DOHH2 (cell line): ENCODE results near the gene SMC3.

Source experiments
- H3F3A ChIP-seq: fragments of 200-600 bp; sonication (generic), shearing (Covaris generic); 2 replicates; pipeline ENCODE4 v1.6.0; 2016; ENCODE audit warnings: antibody characterized with exemption, mild to moderate bottlenecking; ENCODE audit not compliant: control insufficient read depth, insufficient read depth
- H3K27ac ChIP-seq: fragments of 200-600 bp; sonication (generic); 2 replicates; pipeline ENCODE4 v1.5.1; 2014; ENCODE audit warnings: low read depth, mild to moderate bottlenecking, low read length, moderate library complexity
- H3K27me3 ChIP-seq: fragments of 200-600 bp; sonication (generic); 2 replicates; pipeline ENCODE4 v1.6.1; 2014; ENCODE audit warnings: mild to moderate bottlenecking, low read length, mixed read lengths; ENCODE audit not compliant: control insufficient read depth
- H3K36me3 ChIP-seq: fragments of 200-600 bp; sonication (generic); 2 replicates; pipeline ENCODE4 v1.6.1; 2014; ENCODE audit warnings: mild to moderate bottlenecking, low read length, moderate library complexity, mixed read lengths; ENCODE audit not compliant: control insufficient read depth
- H3K4me1 ChIP-seq: fragments of 200-600 bp; sonication (generic); 2 replicates; pipeline ENCODE4 v1.6.1; 2014; ENCODE audit warnings: mild to moderate bottlenecking, low read length, mixed read lengths; ENCODE audit not compliant: control insufficient read depth
- H3K4me2 ChIP-seq: fragments of 200-600 bp; sonication (generic); 2 replicates; pipeline ENCODE4 v1.6.0; 2014; ENCODE audit warnings: mild to moderate bottlenecking, low read length, moderate library complexity
- H3K4me3 ChIP-seq: fragments of 200-600 bp; sonication (generic); 2 replicates; pipeline ENCODE4 v1.5.1; 2014; ENCODE audit warnings: mild to moderate bottlenecking, low read length, mixed read lengths
- H3K79me2 ChIP-seq: fragments of 200-600 bp; sonication (generic); 2 replicates; pipeline ENCODE4 v1.6.1; 2014; ENCODE audit warnings: mild to moderate bottlenecking, low read length, mixed read lengths; ENCODE audit not compliant: control insufficient read depth
- H3K9me2 ChIP-seq: fragments of 200-600 bp; sonication (generic); replicated peaks from 2 replicates; pipeline ENCODE4 v1.6.1; 2014; ENCODE audit warnings: mild to moderate bottlenecking, low read length, mixed read lengths; ENCODE audit not compliant: control insufficient read depth
- H3K9me3 ChIP-seq: fragments of 200-600 bp; sonication (generic); 2 replicates; pipeline ENCODE4 v1.6.1; 2014; ENCODE audit warnings: antibody characterized with exemption, low read length, mixed read lengths; ENCODE audit not compliant: control insufficient read depth, insufficient read depth
- H4K20me1 ChIP-seq: fragments of 200-600 bp; sonication (generic); 2 replicates; pipeline ENCODE4 v1.6.0; 2014; ENCODE audit warnings: low read depth, mild to moderate bottlenecking, antibody characterized with exemption, low read length, moderate library complexity; ENCODE audit not compliant: control insufficient read depth, insufficient read depth
- CTCF ChIP-seq: fragments of 200-600 bp; sonication (generic); IDR thresholded peaks from one replicate; pipeline ENCODE4 v1.5.1; 2014; ENCODE audit warnings: antibody characterized with exemption, mild to moderate bottlenecking, low read depth, low read length; ENCODE audit not compliant: poor library complexity, severe bottlenecking
- EZH2phosphoT487 ChIP-seq: fragments of 200-600 bp; sonication (generic); IDR thresholded peaks from 2 replicates; pipeline ENCODE4 v1.6.1; 2017; ENCODE audit warnings: borderline replicate concordance, mild to moderate bottlenecking, antibody characterized with exemption, low read length, moderate library complexity, mixed read lengths

The SMC3 gene

GRCh38 chr10:110534571-110534970 lies 32.9 kb upstream of the SMC3 start:
- Histone ChIP-seq H3K9me3 (no peaks in the 10 kb centered on the region), H3K4me3 (no peak overlapping the region), H4K20me1 (no peaks in the 10 kb centered on the region), H3K27me3 (peaks cover 10% of the 10 kb centered on the region), H3K4me2 (no peak overlapping the region), H3K36me3 (no peaks in the 10 kb centered on the region), H3K4me1 (peaks cover 27% of the 10 kb centered on the region), H3F3A (peaks cover 2% of the 10 kb centered on the region; the same call in 1 of the 2 replicates), H3K9me2 (no peaks in the 10 kb centered on the region), H3K79me2 (no peaks in the 10 kb centered on the region), H3K27ac (no peak overlapping the region)
- TF ChIP-seq CTCF (no peak), EZH2phosphoT487 (no peak)

GRCh38 chr10:110535958-110536891 lies 31.3 kb upstream of the SMC3 start:
- peak overlapping the region; percentile 54 for H3K4me2 ChIP-seq
- TF ChIP-seq EZH2phosphoT487, result no peak
- peak; percentile 51 for TF ChIP-seq CTCF
- H3K36me3 ChIP-seq, result no peaks in the 10 kb centered on the region
- no peaks in the 10 kb centered on the region for H3K79me2 ChIP-seq
- H3K27me3 ChIP-seq, result peaks cover 10% of the 10 kb centered on the region
- H3K27ac ChIP-seq, result no peak overlapping the region
- peaks cover 2% of the 10 kb centered on the region; the same call in 1 of the 2 replicates for H3F3A ChIP-seq
- H4K20me1 ChIP-seq, result no peaks in the 10 kb centered on the region
- H3K4me3 ChIP-seq, result peak overlapping the region; percentile 31; the same call in 1 of the 2 replicates
- no peaks in the 10 kb centered on the region for H3K9me3 ChIP-seq
- H3K9me2 ChIP-seq, result no peaks in the 10 kb centered on the region
- H3K4me1 ChIP-seq, result peaks cover 25% of the 10 kb centered on the region

- H3K4me1 ChIP-seq, result peaks cover 23% of the 10 kb centered on the region
- no peaks in the 10 kb centered on the region for H3K9me3 ChIP-seq
- no peaks in the 10 kb centered on the region for H3K9me2 ChIP-seq
- no peak overlapping the region for H3K27ac ChIP-seq
- H3K4me3 ChIP-seq, result no peak overlapping the region
- TF ChIP-seq EZH2phosphoT487 (no peak), CTCF (no peak)
- H3F3A ChIP-seq, result peaks cover 2% of the 10 kb centered on the region; the same call in 1 of the 2 replicates
- H3K36me3 ChIP-seq, result no peaks in the 10 kb centered on the region
- H3K27me3 ChIP-seq, result peaks cover 10% of the 10 kb centered on the region
- no peaks in the 10 kb centered on the region for H4K20me1 ChIP-seq
- H3K4me2 ChIP-seq, result no peak overlapping the region
- H3K79me2 ChIP-seq, result no peaks in the 10 kb centered on the region
Observed at GRCh38 chr10:110539091-110539490, 28.4 kb upstream of the SMC3 start.
